Trophoblast cell (in vitro differentiated cells and primary cell): ENCODE results near the gene SMAD9.

Source experiments
- DNase-seq, 2 donors: peaks; one replicate each; pipeline ENCODE4 v3.0.0-alpha.2; 2016
- H2AFZ ChIP-seq: 2 replicates; pipeline ENCODE4 v1.6.1; 2013; ENCODE audit warnings: low read length, moderate library complexity, mild to moderate bottlenecking; ENCODE audit not compliant: insufficient read depth, poor library complexity
- H2AK5ac ChIP-seq: 2 replicates; pipeline ENCODE4 v1.6.1; 2013; ENCODE audit warnings: mild to moderate bottlenecking, low read length
- H2BK120ac ChIP-seq: 2 replicates; pipeline ENCODE4 v1.6.1; 2013; ENCODE audit warnings: low read length, mild to moderate bottlenecking, moderate library complexity; ENCODE audit not compliant: insufficient read depth, poor library complexity
- H2BK12ac ChIP-seq: 2 replicates; pipeline ENCODE4 v1.6.1; 2013; ENCODE audit warnings: mild to moderate bottlenecking, low read length, moderate library complexity
- H2BK5ac ChIP-seq: 2 replicates; pipeline ENCODE4 v1.6.1; 2013; ENCODE audit warnings: low read length, low read depth, moderate library complexity, mild to moderate bottlenecking; ENCODE audit not compliant: poor library complexity
- H3K14ac ChIP-seq: 2 replicates; pipeline ENCODE4 v1.6.1; 2013; ENCODE audit warnings: mild to moderate bottlenecking, low read length
- H3K18ac ChIP-seq: 2 replicates; pipeline ENCODE4 v1.6.1; 2013; ENCODE audit warnings: mild to moderate bottlenecking, low read length
- H3K23ac ChIP-seq: 2 replicates; pipeline ENCODE4 v1.6.1; 2013; ENCODE audit warnings: low read length
- H3K27ac ChIP-seq: 2 replicates; pipeline ENCODE4 v1.5.1; 2013; ENCODE audit warnings: low read depth, mild to moderate bottlenecking, inconsistent platforms, low read length, moderate library complexity
- H3K27me3 ChIP-seq: 2 replicates; pipeline ENCODE4 v1.6.1; 2013; ENCODE audit warnings: inconsistent platforms, mild to moderate bottlenecking, low read length, moderate library complexity; ENCODE audit not compliant: insufficient read depth
- H3K36me3 ChIP-seq, 2 experiments: 1 replicate in 1 of 2; 2 replicates in 1 of 2; pipeline ENCODE4 v1.6.1; 2013; ENCODE audit warnings: low read length in 2 of 2, mild to moderate bottlenecking in 2 of 2, moderate library complexity in 1 of 2; ENCODE audit not compliant: insufficient read depth in 2 of 2, control insufficient read depth in 1 of 2
- H3K4ac ChIP-seq: 2 replicates; pipeline ENCODE4 v1.6.1; 2013; ENCODE audit warnings: low read depth, mild to moderate bottlenecking, low read length, moderate library complexity
- H3K4me1 ChIP-seq, 2 experiments: 1 replicate in 1 of 2; 2 replicates in 1 of 2; pipeline ENCODE4 v1.6.1; 2013; ENCODE audit warnings: low read length in 2 of 2, mild to moderate bottlenecking in 2 of 2, moderate library complexity in 1 of 2; ENCODE audit not compliant: insufficient read depth in 2 of 2, control insufficient read depth in 1 of 2
- H3K4me2 ChIP-seq: 2 replicates; pipeline ENCODE4 v1.6.1; 2013; ENCODE audit warnings: inconsistent platforms, mild to moderate bottlenecking, low read length, moderate library complexity
- H3K4me3 ChIP-seq: 2 replicates; pipeline ENCODE4 v1.5.1; 2013; ENCODE audit warnings: mild to moderate bottlenecking, low read depth, low read length, inconsistent platforms
- H3K79me1 ChIP-seq: one replicate; pipeline ENCODE4 v1.6.1; 2013; ENCODE audit warnings: low read length
- H3K79me2 ChIP-seq: 2 replicates; pipeline ENCODE4 v1.6.1; 2013; ENCODE audit warnings: low read length, mild to moderate bottlenecking; ENCODE audit not compliant: control insufficient read depth, insufficient read depth, poor library complexity
- H3K9ac ChIP-seq: 2 replicates; pipeline ENCODE4 v1.6.1; 2013; ENCODE audit warnings: mild to moderate bottlenecking, low read length
- H3K9me3 ChIP-seq: 2 replicates; pipeline ENCODE4 v1.6.1; 2013; ENCODE audit warnings: low read depth, mild to moderate bottlenecking, control low read depth, inconsistent platforms, low read length; ENCODE audit not compliant: insufficient read depth
- H4K12ac ChIP-seq: 2 replicates; pipeline ENCODE4 v1.6.1; 2013; ENCODE audit warnings: low read depth, mild to moderate bottlenecking, low read length, moderate library complexity
- H4K8ac ChIP-seq: 2 replicates; pipeline ENCODE4 v1.6.1; 2013; ENCODE audit warnings: low read depth, mild to moderate bottlenecking, low read length, moderate library complexity
- H4K91ac ChIP-seq: one replicate; pipeline ENCODE4 v1.6.1; 2013; ENCODE audit warnings: low read depth, mild to moderate bottlenecking, low read length, moderate library complexity
- WGBS: extraction: QIAGEN DNeasy Blood & Tissue Kit; methylation state at CpG from one replicate; pipeline ENCODE4 v1.1.7; 2013; ENCODE audit warnings: missing lambda C conversion rate; ENCODE audit not compliant: insufficient read length, insufficient coverage; ENCODE audit errors: extremely low coverage; 5-methylcytosine and 5-hydroxymethylcytosine counted together

SMAD9 gene

GRCh38 chr13:36840718-36841250 lies 79.3 kb downstream of the SMAD9 start:
- no peak overlapping the region for H2BK120ac ChIP-seq
- no peak overlapping the region for H4K8ac ChIP-seq
- H3K9me3 ChIP-seq: peaks cover 1% of the 10 kb centered on the region
- H2AK5ac ChIP-seq: no peak overlapping the region
- H3K27ac ChIP-seq: no peak overlapping the region
- H2BK5ac ChIP-seq: no peak overlapping the region
- no peak overlapping the region for H3K14ac ChIP-seq
- WGBS: no CpG with 5 or more reads among the region's 3 CpGs
- H3K79me1 ChIP-seq: no peaks in the 10 kb centered on the region
- no peak overlapping the region for H3K23ac ChIP-seq
- H3K4me1 ChIP-seq: peaks cover 2 to 4% of the 10 kb centered on the region in 2 experiments
- H3K4me3 ChIP-seq: no peak overlapping the region
- DNase-seq: no peak
- H3K4me2 ChIP-seq: no peak overlapping the region
- no peak overlapping the region for H3K9ac ChIP-seq
- no peak overlapping the region for H4K12ac ChIP-seq
- H3K27me3 ChIP-seq: no peaks in the 10 kb centered on the region
- H3K36me3 ChIP-seq: peaks cover 0 to 3% of the 10 kb centered on the region in 2 experiments
- no peak overlapping the region for H2BK12ac ChIP-seq
- no peak overlapping the region for H4K91ac ChIP-seq
- no peaks in the 10 kb centered on the region for H3K79me2 ChIP-seq
- no peak overlapping the region for H2AFZ ChIP-seq
- no peak overlapping the region for H3K18ac ChIP-seq
- H3K4ac ChIP-seq: no peak overlapping the region

- no peak overlapping the region for H4K8ac ChIP-seq
- peaks cover 2 to 4% of the 10 kb centered on the region in 2 experiments for H3K4me1 ChIP-seq
- no CpG with 5 or more reads among the region's 12 CpGs for WGBS
- no peak for DNase-seq
- H3K9ac ChIP-seq: no peak overlapping the region
- H3K27ac ChIP-seq: no peak overlapping the region
- H3K18ac ChIP-seq: no peak overlapping the region
- peaks cover 0 to 3% of the 10 kb centered on the region in 2 experiments for H3K36me3 ChIP-seq
- H3K4me3 ChIP-seq: no peak overlapping the region
- H3K9me3 ChIP-seq: peaks cover 1% of the 10 kb centered on the region
- no peak overlapping the region for H2BK120ac ChIP-seq
- H2AFZ ChIP-seq: no peak overlapping the region
- no peak overlapping the region for H3K23ac ChIP-seq
- no peak overlapping the region for H3K4me2 ChIP-seq
- no peak overlapping the region for H3K4ac ChIP-seq
- no peak overlapping the region for H2AK5ac ChIP-seq
- H3K79me1 ChIP-seq: no peaks in the 10 kb centered on the region
- H3K79me2 ChIP-seq: no peaks in the 10 kb centered on the region
- H3K14ac ChIP-seq: no peak overlapping the region
- H4K12ac ChIP-seq: no peak overlapping the region
- no peak overlapping the region for H2BK12ac ChIP-seq
- H4K91ac ChIP-seq: no peak overlapping the region
- H2BK5ac ChIP-seq: no peak overlapping the region
- no peaks in the 10 kb centered on the region for H3K27me3 ChIP-seq
Measured at GRCh38 chr13:36839981-36840380, 80.1 kb downstream of the SMAD9 start.

- H3K27ac ChIP-seq: no peak overlapping the region
- DNase-seq: peak; percentile 57 to 73
- no peaks in the 10 kb centered on the region for H3K79me2 ChIP-seq
- H3K4me3 ChIP-seq: no peak overlapping the region
- no peak overlapping the region for H2AK5ac ChIP-seq
- no peak overlapping the region for H3K18ac ChIP-seq
- H2BK120ac ChIP-seq: no peak overlapping the region
- H4K91ac ChIP-seq: no peak overlapping the region
- no peaks in the 10 kb centered on the region for H3K79me1 ChIP-seq
- peaks cover 2 to 4% of the 10 kb centered on the region in 2 experiments for H3K4me1 ChIP-seq
- H2BK5ac ChIP-seq: no peak overlapping the region
- H2BK12ac ChIP-seq: no peak overlapping the region
- H4K8ac ChIP-seq: no peak overlapping the region
- no CpG with 5 or more reads among the region's 3 CpGs for WGBS
- no peaks in the 10 kb centered on the region for H3K27me3 ChIP-seq
- peaks cover 0 to 3% of the 10 kb centered on the region in 2 experiments for H3K36me3 ChIP-seq
- no peak overlapping the region for H2AFZ ChIP-seq
- no peak overlapping the region for H3K23ac ChIP-seq
- H3K4ac ChIP-seq: no peak overlapping the region
- peaks cover 1% of the 10 kb centered on the region for H3K9me3 ChIP-seq
- H3K14ac ChIP-seq: no peak overlapping the region
- no peak overlapping the region for H3K4me2 ChIP-seq
- H3K9ac ChIP-seq: no peak overlapping the region
- H4K12ac ChIP-seq: no peak overlapping the region
Measured at GRCh38 chr13:36839281-36839680, 80.8 kb downstream of the SMAD9 start.

GRCh38 chr13:36837354-36838092 lies 82.5 kb downstream of the SMAD9 start:
- H3K23ac ChIP-seq: no peak overlapping the region
- H3K4me1 ChIP-seq: peaks cover 2 to 4% of the 10 kb centered on the region in 2 experiments
- no peaks in the 10 kb centered on the region for H3K79me1 ChIP-seq
- no peaks in the 10 kb centered on the region for H3K79me2 ChIP-seq
- no peak overlapping the region for H4K8ac ChIP-seq
- H4K91ac ChIP-seq: no peak overlapping the region
- H3K4me2 ChIP-seq: no peak overlapping the region
- no peak overlapping the region for H2AK5ac ChIP-seq
- no peak overlapping the region for H2BK12ac ChIP-seq
- no peaks in the 10 kb centered on the region for H3K27me3 ChIP-seq
- H3K27ac ChIP-seq: no peak overlapping the region
- peaks cover 1% of the 10 kb centered on the region for H3K9me3 ChIP-seq
- DNase-seq: no peak
- H3K14ac ChIP-seq: no peak overlapping the region
- no peak overlapping the region for H3K4me3 ChIP-seq
- H3K18ac ChIP-seq: no peak overlapping the region
- H2BK120ac ChIP-seq: no peak overlapping the region
- no peaks in the 10 kb centered on the region for H3K36me3 ChIP-seq
- WGBS: no CpG with 5 or more reads among the region's 4 CpGs
- no peak overlapping the region for H2BK5ac ChIP-seq
- no peak overlapping the region for H3K9ac ChIP-seq
- no peak overlapping the region for H2AFZ ChIP-seq
- no peak overlapping the region for H3K4ac ChIP-seq
- H4K12ac ChIP-seq: no peak overlapping the region
